Gastrocnemius medialis (tissue), 4 donors: ENCODE results near the gene TPK1. TPM values are rescaled to one million over a fixed set of nuclear protein-coding genes. Genes with fewer than 3 reads are reported as not detected.

Experiments used
- ATAC-seq, 2 donors: fragments of 150-250 bp; one replicate each; pipeline ENCODE4 v1.9.1; 2016
- DNase-seq, 2 donors: peaks; one replicate each; pipeline ENCODE4 v3.0.0-alpha.2; 2019
- H3K27ac ChIP-seq, 4 donors: fragments of 200-600 bp; sonication (generic); 1 replicate in 1 of 4; 2 replicates in 3 of 4; pipeline ENCODE4 v1.5.1; 2016 to 2018; ENCODE audit warnings: mild to moderate bottlenecking in 2 of 4, moderate library complexity in 1 of 4
- H3K27me3 ChIP-seq, 3 donors: fragments of 200-600 bp; sonication (generic) in 2 of 3; 1 replicate in 1 of 3; 2 replicates in 2 of 3; pipeline versions ENCODE4 v1.5.1 to v1.6.0; 2016 to 2019; ENCODE audit warnings: mild to moderate bottlenecking in 1 of 3, moderate library complexity in 1 of 3
- H3K36me3 ChIP-seq, 2 donors: fragments of 200-600 bp; sonication (generic) in 1 of 2; one replicate each; pipeline ENCODE4 v1.5.1; 2017 to 2018
- H3K4me1 ChIP-seq, 2 donors: fragments of 200-600 bp; sonication (generic) in 1 of 2; one replicate each; pipeline ENCODE4 v1.5.1; 2016 to 2017; ENCODE audit warnings: mild to moderate bottlenecking in 2 of 2
- H3K4me3 ChIP-seq, 4 donors: fragments of 200-600 bp; sonication (generic) in 3 of 4; 1 replicate in 1 of 4; 2 replicates in 3 of 4; pipeline ENCODE4 v1.5.1; 2016 to 2019; ENCODE audit warnings: mild to moderate bottlenecking in 2 of 4
- H3K9me3 ChIP-seq, 3 donors: fragments of 200-600 bp; sonication (generic) in 2 of 3; 1 replicate in 1 of 3; 2 replicates in 2 of 3; pipeline ENCODE4 v1.5.1; 2016 to 2019
- CTCF ChIP-seq, 5 experiments: fragments of 450-650 bp in 3 of 5; fragments of 200-600 bp in 2 of 5; sonication (generic) in 2 of 5; IDR thresholded peaks in 4 of 5; conservative IDR thresholded peaks in 1 of 5; 1 replicate in 4 of 5; 2 replicates in 1 of 5; pipeline ENCODE4 v1.5.1; 2016 to 2019; ENCODE audit warnings: antibody characterized with exemption in 5 of 5, mild to moderate bottlenecking in 3 of 5, moderate library complexity in 3 of 5
- POLR2A ChIP-seq, 2 donors: fragments of 450-650 bp; IDR thresholded peaks; one replicate each; pipeline ENCODE4 v1.6.1; 2017; ENCODE audit warnings: antibody characterized with exemption in 2 of 2, mild to moderate bottlenecking in 2 of 2, moderate library complexity in 2 of 2
- in situ Hi-C, 4 donors: fragments of 200-750 bp; cut with MboI; loops; one replicate each; pipeline versions ENCODE4 v1.15.0 to v1.8.0; 2017; ENCODE audit warnings: low sequenced_read_pairs in 4 of 4
- intact Hi-C: fragments of 100-400 bp; cut with DNase I; formaldehyde crosslinking; loops from one replicate; pipeline ENCODE4 v1.15.1; 2023; ENCODE audit warnings: low total_unique reads
- total RNA-seq, 4 donors: library from RNA; depleted of rRNA; stranded (reverse); fragments of >200 nt; gene quantifications; one replicate each; pipeline versions ENCODE4 v1.1.0 to v1.2.3, GENCODE V29; 2016

Gene TPK1
- total RNA-seq, 4 donors from 2014 or later = 2.0 to 6.9 (median 2.7) TPM

GRCh38 chr7:144513334-144513733 is 322.5 kb downstream of the TPK1 start:
- Histone ChIP-seq H3K27ac (no peak overlapping the region), H3K36me3 (no peaks in the 10 kb centered on the region), H3K4me1 (no peaks in the 10 kb centered on the region), H3K9me3 (no peaks in the 10 kb centered on the region), H3K27me3 (no peaks in the 10 kb centered on the region), H3K4me3 (no peak overlapping the region)
- ATAC-seq = no peak
- intact Hi-C loops = no loop called here
- DNase-seq = no peak
- in situ Hi-C loops = no loop called here
- no peak for TF ChIP-seq POLR2A (IDR thresholded peaks at IDR 0.05)

- Histone ChIP-seq H3K9me3 (no peaks in the 10 kb centered on the region), H3K4me1 (no peaks in the 10 kb centered on the region), H3K4me3 (no peak overlapping the region), H3K27me3 (no peaks in the 10 kb centered on the region), H3K27ac (no peak overlapping the region), H3K36me3 (no peaks in the 10 kb centered on the region)
- intact Hi-C loops (no loop called here), in situ Hi-C loops (no loop called here)
- no peak for TF ChIP-seq CTCF (IDR thresholded peaks at IDR 0.05 in 4 of 5, conservative IDR thresholded peaks at IDR 0.05 in 1 of 5)
- no peak for TF ChIP-seq POLR2A (IDR thresholded peaks at IDR 0.05)
- DNase-seq = no peak
- ATAC-seq = no peak
Observed at GRCh38 chr7:144510621-144511020, 325.2 kb downstream of the TPK1 start.

- in situ Hi-C loops = no loop called here
- no peak for DNase-seq
- TF ChIP-seq CTCF (IDR thresholded peaks at IDR 0.05 in 4 of 5, conservative IDR thresholded peaks at IDR 0.05 in 1 of 5) (no peak), POLR2A (IDR thresholded peaks at IDR 0.05) (no peak)
Observed at GRCh38 chr7:144508702-144509101, 327.2 kb downstream of the TPK1 start.

GRCh38 chr7:144503215-144503614 is 332.6 kb downstream of the TPK1 start:
- TF ChIP-seq POLR2A (IDR thresholded peaks at IDR 0.05) = no peak
- no peak for TF ChIP-seq CTCF (IDR thresholded peaks at IDR 0.05 in 4 of 5, conservative IDR thresholded peaks at IDR 0.05 in 1 of 5)
- ATAC-seq (no peak), DNase-seq (no peak)
- Histone ChIP-seq H3K4me3 (no peak overlapping the region), H3K4me1 (peaks cover 0 to 8% of the 10 kb centered on the region in 2 donors), H3K9me3 (no peaks in the 10 kb centered on the region), H3K27me3 (no peaks in the 10 kb centered on the region), H3K36me3 (no peaks in the 10 kb centered on the region), H3K27ac (no peak overlapping the region)
- in situ Hi-C loops (no loop called here), intact Hi-C loops (no loop called here)

More at GRCh38 chr7:144508702-144509101, 327.2 kb downstream of the TPK1 start:
- H3K4me1 ChIP-seq = no peaks in the 10 kb centered on the region
- H3K27me3 ChIP-seq = no peaks in the 10 kb centered on the region
- no peak overlapping the region for H3K4me3 ChIP-seq
- no peak overlapping the region for H3K27ac ChIP-seq
- no peak for ATAC-seq
- H3K36me3 ChIP-seq = no peaks in the 10 kb centered on the region
- intact Hi-C loops = no loop called here
- H3K9me3 ChIP-seq = no peaks in the 10 kb centered on the region

- in situ Hi-C loops (no loop called here), intact Hi-C loops (no loop called here)
- Histone ChIP-seq H3K27ac (no peak overlapping the region), H3K27me3 (no peaks in the 10 kb centered on the region), H3K4me3 (no peak overlapping the region), H3K9me3 (no peaks in the 10 kb centered on the region), H3K4me1 (peaks cover 0 to 8% of the 10 kb centered on the region in 2 donors), H3K36me3 (no peaks in the 10 kb centered on the region)
- ATAC-seq (no peak), DNase-seq (no peak)
- TF ChIP-seq CTCF (IDR thresholded peaks at IDR 0.05 in 4 of 5, conservative IDR thresholded peaks at IDR 0.05 in 1 of 5) (no peak), POLR2A (IDR thresholded peaks at IDR 0.05) (no peak)
Observed at GRCh38 chr7:144500225-144500624, 335.6 kb downstream of the TPK1 start.
